ENCODE data around the gene MRTO4. TPM values are rescaled to one million over a fixed set of nuclear protein-coding genes. Genes with fewer than 3 reads are reported as not detected.

MRTO4 gene
- total RNA-seq, 1 donor: 18.5 TPM

- Histone ChIP-seq H3K79me2 (ENCODE audit: insufficient read depth, low read length) (peaks cover 98% of the 10 kb centered on the region), H3K36me3 (ENCODE audit: insufficient read depth, low read length) (peaks cover 3% of the 10 kb centered on the region), H3K4me1 (ENCODE audit: insufficient read depth, low read length) (peaks cover 33% of the 10 kb centered on the region), H3K27ac (ENCODE audit: low read depth, low read length) (peak overlapping the region; percentile 99), H3K9me3 (ENCODE audit: low read depth, low read length) (no peaks in the 10 kb centered on the region), H2AFZ (ENCODE audit: low read length) (no peak overlapping the region), H3K4me2 (ENCODE audit: insufficient read depth, low read length) (peak overlapping the region; percentile 88), H3K4me3 (ENCODE audit: insufficient read depth, low read length) (peak overlapping the region; percentile 89), H3K27me3 (ENCODE audit: insufficient read depth, low read length) (no peaks in the 10 kb centered on the region), H4K20me1 (ENCODE audit: insufficient read depth, low read length) (peaks cover 43% of the 10 kb centered on the region)
- no peak for TF ChIP-seq CTCF (IDR thresholded peaks at IDR 0.05; ENCODE audit: extremely low read depth, low read depth, low read length)
- peak; percentile 63 for DNase-seq (ENCODE audit: insufficient read length, low spot score, missing footprints)
Measured at GRCh38 chr1:19208710-19209438, 42.7 kb upstream of the MRTO4 start.

- Histone ChIP-seq H2AFZ (ENCODE audit: low read length) (peak overlapping the region; percentile 20), H4K20me1 (ENCODE audit: insufficient read depth, low read length) (peaks cover 39% of the 10 kb centered on the region), H3K27me3 (ENCODE audit: insufficient read depth, low read length) (no peaks in the 10 kb centered on the region), H3K4me2 (ENCODE audit: insufficient read depth, low read length) (peak overlapping the region; percentile 88), H3K36me3 (ENCODE audit: insufficient read depth, low read length) (peaks cover 4% of the 10 kb centered on the region), H3K27ac (ENCODE audit: low read depth, low read length) (peak overlapping the region; percentile 99), H3K4me1 (ENCODE audit: insufficient read depth, low read length) (peaks cover 31% of the 10 kb centered on the region), H3K79me2 (ENCODE audit: insufficient read depth, low read length) (peaks cover 98% of the 10 kb centered on the region), H3K9me3 (ENCODE audit: low read depth, low read length) (no peaks in the 10 kb centered on the region), H3K4me3 (ENCODE audit: insufficient read depth, low read length) (peak overlapping the region; percentile 89)
- TF ChIP-seq CTCF (IDR thresholded peaks at IDR 0.05; ENCODE audit: extremely low read depth, low read depth, low read length): no peak
- peak; percentile 71 for DNase-seq (ENCODE audit: insufficient read length, low spot score, missing footprints)
Measured at GRCh38 chr1:19209439-19209989, 42.1 kb upstream of the MRTO4 start.

DNA sequence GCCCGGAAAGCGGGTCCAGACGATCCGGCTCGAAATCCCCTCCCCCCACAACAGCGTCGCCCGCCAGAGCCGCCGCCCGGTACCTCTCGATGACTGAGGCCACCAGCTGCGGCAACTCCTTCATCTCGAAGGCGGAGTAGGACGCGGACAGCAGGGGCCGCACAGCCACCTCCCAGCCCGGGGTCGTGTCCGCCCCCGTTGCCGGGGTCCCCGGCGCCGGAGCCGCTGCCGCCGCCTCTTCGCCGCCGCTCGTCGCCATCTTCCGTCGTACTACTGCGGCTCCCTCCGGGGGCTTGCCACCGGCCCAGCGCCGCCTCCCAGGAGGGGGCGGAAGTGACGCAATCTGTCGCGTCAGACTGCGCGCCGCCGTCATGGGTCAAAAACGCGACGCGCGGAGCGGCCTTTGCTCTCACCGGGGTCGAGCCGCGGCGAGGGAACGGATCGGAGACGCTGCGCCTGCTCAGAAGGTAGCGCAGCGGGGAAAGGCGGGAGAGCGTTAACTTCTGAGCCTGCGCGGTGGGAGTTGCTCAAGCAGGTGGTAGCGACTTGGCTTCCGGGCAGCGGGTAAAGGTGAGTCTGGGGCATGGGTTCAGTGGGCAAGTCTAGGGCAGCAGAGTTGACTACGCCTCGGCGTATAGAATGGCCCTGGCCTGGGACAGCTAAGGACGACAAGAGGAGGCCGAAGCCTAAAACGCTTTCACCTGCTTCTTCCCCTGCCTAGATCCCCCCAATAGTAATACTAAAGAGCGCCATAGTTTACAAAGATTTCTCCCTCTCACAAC lies 41.4 kb upstream of the MRTO4 start, which contains the start of gene UBR4:
Gene UBR4 (minus strand): TSS at position 277 of the 782 bp plus-strand sequence. CDS start 18 bp downstream, at position 259.
- peaks cover 34% of the 10 kb centered on the region for H4K20me1 ChIP-seq (ENCODE audit: insufficient read depth, low read length)
- peak within 1 kb of the TSS; percentile 99 for H3K4me2 ChIP-seq (ENCODE audit: insufficient read depth, low read length)
- H3K4me1 ChIP-seq (ENCODE audit: insufficient read depth, low read length): peaks cover 26% of the 10 kb centered on the region
- H3K36me3 ChIP-seq (ENCODE audit: insufficient read depth, low read length): peaks cover 6% of the 10 kb centered on the region
- DNase-seq (ENCODE audit: insufficient read length, low spot score, missing footprints): peak; percentile 95
- H3K27me3 ChIP-seq (ENCODE audit: insufficient read depth, low read length): no peaks in the 10 kb centered on the region
- peaks cover 96% of the 10 kb centered on the region for H3K79me2 ChIP-seq (ENCODE audit: insufficient read depth, low read length)
- H3K9me3 ChIP-seq (ENCODE audit: low read depth, low read length): no peaks in the 10 kb centered on the region
- H2AFZ ChIP-seq (ENCODE audit: low read length): peak within 1 kb of the TSS; percentile 78
- no peak for TF ChIP-seq CTCF (IDR thresholded peaks at IDR 0.05; ENCODE audit: extremely low read depth, low read depth, low read length)
- H3K27ac ChIP-seq (ENCODE audit: low read depth, low read length): peak within 1 kb of the TSS; percentile 99
- peak within 1 kb of the TSS; percentile 89 for H3K4me3 ChIP-seq (ENCODE audit: insufficient read depth, low read length)
